ENCODE measurements around the gene AMOTL2.

Gene AMOTL2

GRCh38 chr3:134374105-134374790 lies at the start of gene AMOTL2:
Gene AMOTL2, minus strand, starts transcription at chr3:134374447. Its CDS starts 3,014 bp downstream, at chr3:134371433.
- DNase-seq = peak in 1 of 2 donors; percentile 31

- no peak for DNase-seq
These were observed 48.9 kb upstream of the AMOTL2 start for GRCh38 chr3:134423153-134423552.

- DNase-seq = no peak
These were observed 45.7 kb upstream of the AMOTL2 start for GRCh38 chr3:134419960-134420321.

DNA sequence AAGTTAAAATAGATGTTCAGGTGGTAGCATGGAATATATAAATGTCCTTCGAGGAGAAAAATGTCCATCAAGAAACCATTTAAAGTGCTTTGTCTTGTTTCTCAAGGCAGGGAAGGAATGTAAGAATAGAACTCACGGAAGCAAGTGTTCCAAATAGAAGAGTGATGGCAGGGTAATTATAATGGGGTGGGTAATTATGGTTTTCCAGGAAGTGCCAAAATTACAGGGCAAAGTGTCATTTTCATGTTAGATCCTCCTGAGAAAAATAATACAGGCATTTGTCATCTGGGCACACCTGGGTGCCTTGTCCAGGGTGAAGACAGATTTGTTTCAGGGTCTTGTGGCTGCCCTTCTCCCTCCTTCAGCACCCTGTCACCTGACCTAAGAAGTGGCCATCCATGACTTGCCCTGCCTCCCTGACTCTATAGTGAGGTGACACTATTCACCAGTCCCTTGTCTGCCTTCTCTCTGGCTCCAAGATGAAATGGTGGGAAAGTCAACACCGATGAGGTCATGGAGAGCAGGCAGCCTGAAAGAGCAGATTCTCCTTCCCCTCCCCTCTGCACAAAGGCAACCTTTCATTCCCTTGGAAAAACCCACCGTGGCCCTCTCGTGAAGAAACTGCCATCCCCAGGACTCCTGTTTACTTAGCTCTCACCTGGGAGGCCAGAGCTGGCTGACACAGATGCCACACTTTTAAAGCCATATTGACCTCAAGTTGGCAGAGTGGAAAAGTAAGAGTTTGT lies 45.1 kb upstream of the AMOTL2 start:
- DNase-seq = no peak

DNA sequence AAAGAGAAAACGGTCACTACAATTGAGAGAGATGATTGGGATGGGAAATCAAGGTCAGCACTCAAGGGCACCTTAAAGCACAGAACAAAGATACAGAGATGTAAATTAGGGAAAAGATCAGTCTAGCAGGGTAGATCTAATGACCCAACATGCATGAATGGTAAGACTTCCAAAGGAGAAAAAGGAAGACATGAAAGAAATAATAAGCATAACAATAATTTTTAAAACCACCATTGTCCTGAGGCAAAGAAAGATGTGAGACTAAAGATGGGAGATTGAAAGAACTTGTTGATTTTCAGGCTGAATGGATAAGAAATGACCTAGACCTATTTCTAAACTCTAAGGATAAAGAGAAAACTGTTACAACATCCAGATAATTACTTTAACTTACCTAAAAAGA lies 34.8 kb upstream of the AMOTL2 start:
- no peak for DNase-seq

- no peak for DNase-seq
These were observed 33.0 kb upstream of the AMOTL2 start for GRCh38 chr3:134407239-134407625.

- no peak for DNase-seq
These were observed 32.3 kb upstream of the AMOTL2 start for GRCh38 chr3:134406331-134407238.

DNA sequence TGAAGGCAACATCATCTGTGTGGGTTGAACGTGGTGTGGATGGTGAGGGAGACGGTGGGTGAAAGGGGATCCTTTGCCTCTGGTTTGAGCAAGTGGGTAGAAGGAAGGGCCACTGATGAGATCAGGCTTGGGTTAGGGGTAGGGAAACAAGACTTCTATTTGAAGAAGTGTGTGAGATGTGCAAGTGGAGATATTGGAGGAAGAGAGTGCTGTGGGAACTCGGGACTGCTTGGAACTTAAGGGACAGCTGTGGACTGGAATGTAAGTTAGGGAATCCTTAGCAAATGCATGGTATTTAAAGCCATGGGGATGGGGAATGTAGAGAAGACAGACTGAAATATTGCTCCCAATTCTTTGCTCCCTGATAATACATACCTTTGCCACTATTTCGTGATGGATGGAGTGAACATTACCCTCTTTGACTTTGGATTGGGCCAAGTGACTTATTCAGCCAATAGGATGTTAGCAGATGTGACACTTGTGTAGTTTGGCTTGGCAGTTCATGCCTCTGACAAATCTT lies 30.2 kb upstream of the AMOTL2 start:
- DNase-seq = no peak

DNA sequence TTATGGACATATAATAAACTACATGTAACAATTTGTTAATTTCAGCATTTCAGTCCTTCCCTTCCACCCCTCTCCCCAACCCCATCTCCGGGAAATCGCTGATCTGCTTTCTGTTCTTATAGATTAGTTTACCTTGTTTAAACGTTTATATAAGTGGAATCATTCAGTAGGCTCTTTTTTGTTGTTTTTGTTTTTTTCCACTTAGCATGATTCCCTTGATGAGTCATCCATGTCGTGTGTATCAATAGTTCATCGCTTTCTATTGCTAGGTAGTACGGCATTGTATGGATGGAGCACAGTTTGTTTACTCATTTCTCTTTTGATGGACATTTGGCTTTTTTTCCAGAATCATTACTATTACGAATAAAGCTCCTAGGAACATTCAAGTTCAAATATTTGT lies 23.5 kb upstream of the AMOTL2 start:
- DNase-seq = no peak

GRCh38 chr3:134395103-134395502 lies 20.9 kb upstream of the AMOTL2 start:
- DNase-seq = no peak

- DNase-seq = no peak
These were observed 20.1 kb upstream of the AMOTL2 start for GRCh38 chr3:134394380-134394779.

- no peak for DNase-seq
These were observed 18.8 kb upstream of the AMOTL2 start for GRCh38 chr3:134393074-134393473.

- DNase-seq = no peak
These were observed 18.2 kb upstream of the AMOTL2 start for GRCh38 chr3:134392336-134392983.

DNA sequence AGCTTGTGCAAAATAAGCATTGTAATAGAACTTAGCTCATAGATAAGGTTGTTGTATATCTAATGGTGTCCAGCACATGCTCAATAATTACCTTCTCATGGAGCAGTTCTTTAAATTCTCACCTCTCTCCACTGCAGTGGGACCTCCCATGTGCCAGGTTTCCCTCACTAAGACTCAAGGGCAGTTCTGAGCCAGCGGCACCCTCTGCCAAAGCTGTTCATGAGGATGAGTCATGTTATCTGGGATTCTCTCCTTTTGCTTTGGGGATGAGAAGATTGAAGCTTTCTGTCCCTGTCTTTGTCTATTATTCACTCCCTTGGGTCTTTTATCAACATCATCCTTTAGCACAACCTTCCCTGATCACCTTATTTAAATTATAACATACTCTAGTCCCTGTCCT lies 15.6 kb upstream of the AMOTL2 start:
- no peak for DNase-seq

DNA sequence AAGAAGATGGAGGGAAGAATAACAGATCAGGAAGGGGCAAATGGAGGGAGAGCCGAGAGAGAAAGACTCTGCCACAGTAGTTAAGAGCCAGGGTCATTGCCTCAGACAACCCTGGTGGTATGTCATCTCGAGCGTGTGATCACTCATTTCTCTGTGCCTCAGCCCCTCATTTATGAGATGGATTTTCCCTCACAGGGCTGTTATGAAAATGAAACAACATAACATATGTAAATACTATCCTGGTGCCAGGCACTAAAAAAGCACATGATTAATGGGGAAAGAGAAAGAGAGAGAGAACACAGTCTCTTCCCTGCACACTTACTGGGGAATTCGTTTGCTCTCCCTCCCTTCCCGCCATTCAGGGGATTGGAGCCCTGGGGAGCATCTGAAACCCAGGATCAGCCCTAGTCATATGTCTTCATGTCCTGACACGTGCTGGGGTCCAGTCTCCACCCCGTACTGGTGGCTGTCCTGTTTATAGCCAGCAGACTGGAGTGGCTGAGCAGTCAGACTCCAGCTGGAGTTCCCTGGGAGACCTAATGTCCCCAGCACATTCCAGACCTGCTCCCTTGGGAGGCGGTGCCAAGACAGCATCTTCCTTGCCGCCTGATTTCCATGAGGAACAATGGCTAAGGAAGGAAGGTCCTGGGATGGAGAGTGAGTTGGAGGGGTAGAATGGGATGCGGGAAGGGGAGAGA lies 14.7 kb upstream of the AMOTL2 start:
- no peak for DNase-seq

DNA sequence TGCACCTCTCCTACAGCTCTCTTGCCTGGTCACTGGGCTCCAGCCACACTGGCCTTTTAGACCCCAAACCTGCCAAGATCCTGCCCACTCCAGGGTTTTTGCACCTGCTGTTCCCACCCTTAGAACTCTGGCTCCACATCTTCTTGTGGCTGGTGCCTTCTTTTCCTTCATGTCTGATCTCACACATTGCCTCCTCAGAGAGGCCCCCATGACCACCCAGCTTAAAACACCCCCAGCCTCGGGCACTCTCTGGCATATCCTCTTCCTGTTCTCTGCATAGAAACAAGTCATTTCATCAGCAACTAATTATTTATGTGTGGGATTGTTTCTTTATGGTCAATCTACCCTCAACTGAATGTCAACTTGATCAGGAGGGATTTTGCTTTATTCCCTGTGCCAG lies 14.0 kb upstream of the AMOTL2 start:
- no peak for DNase-seq

DNA sequence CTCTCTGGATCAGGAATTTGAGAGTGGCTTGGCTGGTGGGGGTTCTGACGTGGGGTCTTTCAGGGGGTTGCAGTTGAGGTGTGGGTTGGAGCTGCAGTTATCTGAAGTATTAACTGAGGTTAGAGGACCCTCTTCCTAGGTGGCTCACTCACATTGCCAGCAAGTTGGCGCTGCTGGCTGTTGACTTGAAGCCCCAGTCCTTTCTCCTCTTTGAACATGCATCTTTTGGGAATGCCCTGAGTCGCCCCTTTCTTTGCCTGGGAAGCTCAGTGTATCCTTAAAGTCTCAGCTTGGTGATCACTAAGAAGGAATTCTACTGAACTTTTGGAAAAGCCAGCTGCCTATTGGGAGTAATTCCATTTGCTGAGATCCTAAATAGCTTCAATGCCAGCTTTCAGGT lies 13.0 kb upstream of the AMOTL2 start:
- DNase-seq = no peak

GRCh38 chr3:134384963-134385362 lies 10.7 kb upstream of the AMOTL2 start:
- no peak for DNase-seq

DNA sequence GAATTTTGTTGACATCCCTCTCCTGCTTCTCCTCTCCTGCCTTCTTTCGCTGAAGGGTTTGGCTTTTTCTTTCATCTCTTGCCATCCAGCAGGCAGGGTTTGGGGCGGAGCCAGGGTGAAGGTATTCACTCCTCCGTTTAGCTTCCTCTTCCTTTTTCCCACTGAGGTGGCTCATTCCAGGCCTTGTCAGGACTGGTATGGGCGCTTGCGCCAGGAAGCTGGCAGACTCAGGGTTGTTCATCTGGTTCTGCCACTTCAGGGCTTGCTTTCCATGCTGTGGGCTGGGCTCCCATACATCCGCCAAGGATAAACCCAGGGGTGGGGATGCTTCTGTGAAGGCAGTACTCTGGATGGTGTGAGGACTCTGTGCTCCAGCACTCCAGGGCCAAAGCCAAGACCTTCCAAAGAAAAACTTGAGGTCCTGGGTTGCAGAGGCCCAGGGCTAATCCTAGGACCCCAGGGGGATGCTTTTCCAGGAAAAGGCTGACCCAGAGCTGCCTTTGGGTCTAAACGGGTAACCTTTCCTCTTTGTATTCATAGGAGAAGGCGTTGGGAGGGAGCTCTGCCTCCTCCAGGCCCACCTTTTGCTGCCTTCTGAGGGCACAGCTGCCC lies 7.7 kb upstream of the AMOTL2 start:
- no peak for DNase-seq

- no peak for DNase-seq
These were observed 6.8 kb upstream of the AMOTL2 start for GRCh38 chr3:134381076-134381475.

DNA sequence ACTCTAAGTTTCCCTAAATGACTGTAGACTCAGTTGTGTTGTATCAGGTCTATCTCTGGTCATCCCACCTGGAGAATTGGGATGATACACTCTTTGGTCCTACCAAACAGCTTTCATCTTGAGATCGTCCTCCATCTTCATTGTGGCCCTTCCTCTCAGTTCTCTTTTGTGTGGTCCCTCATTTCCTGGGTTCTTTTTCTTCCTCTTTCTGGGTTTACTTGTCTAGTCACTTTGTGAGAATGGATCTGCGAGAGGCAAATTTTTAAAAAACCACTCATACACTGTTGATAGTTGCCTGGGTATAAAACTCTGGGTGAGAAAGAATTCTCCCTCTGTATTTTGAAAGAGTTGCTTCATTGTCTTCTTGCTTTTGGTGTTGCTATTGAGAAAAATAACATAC lies 6.0 kb upstream of the AMOTL2 start:
- DNase-seq = no peak

- DNase-seq = no peak
These were observed 4.6 kb upstream of the AMOTL2 start for GRCh38 chr3:134378818-134379217.
